ENCODE data around the gene MLXIP.

The MLXIP gene

GRCh38 chr12:122057007-122057735 is 21.4 kb upstream of the MLXIP start:
- TF ChIP-seq CTCF (IDR thresholded peaks at IDR 0.05; ENCODE audit: borderline replicate concordance, extremely low read depth, low read length, poor library complexity, severe bottlenecking) (no peak), EZH2 (IDR thresholded peaks at IDR 0.05; ENCODE audit: borderline replicate concordance, low read depth, low read length, severe bottlenecking) (no peak)
- no peaks in the 10 kb centered on the region for H3K4me1 ChIP-seq (ENCODE audit: insufficient read depth, low read length)
- H3K27ac ChIP-seq (ENCODE audit: low read length), result no peak overlapping the region
- no peak overlapping the region for H3K4me2 ChIP-seq (ENCODE audit: insufficient read depth, low read length)
- DNase-seq (no peak), ATAC-seq (ENCODE audit: insufficient read depth, low read depth) (no peak)
- H3K79me2 ChIP-seq (ENCODE audit: insufficient read depth, low read length), result peaks cover 5% of the 10 kb centered on the region; the same call in 1 of the 2 replicates
- no peak overlapping the region for H3K4me3 ChIP-seq (ENCODE audit: low read depth in 1 of 2, low read length in 2 of 2)
- H3K9me3 ChIP-seq (ENCODE audit: insufficient read depth, low read length, severe bottlenecking), result no peaks in the 10 kb centered on the region
- no peak overlapping the region for H2AFZ ChIP-seq (ENCODE audit: low read depth, low read length)
- peaks cover 28% of the 10 kb centered on the region for H4K20me1 ChIP-seq (ENCODE audit: insufficient read depth, low read length)
- H3K36me3 ChIP-seq (ENCODE audit: insufficient read depth, low read length), result peaks cover 93% of the 10 kb centered on the region
- no peak overlapping the region for H3K9ac ChIP-seq (ENCODE audit: low read depth, low read length)
- no peaks in the 10 kb centered on the region for H3K27me3 ChIP-seq (ENCODE audit: insufficient read depth, low read length, poor library complexity)

- no peak for ATAC-seq (ENCODE audit: insufficient read depth, low read depth)
- no peak for TF ChIP-seq EZH2 (IDR thresholded peaks at IDR 0.05; ENCODE audit: borderline replicate concordance, low read depth, low read length, severe bottlenecking)
- TF ChIP-seq CTCF (IDR thresholded peaks at IDR 0.05; ENCODE audit: borderline replicate concordance, extremely low read depth, low read length, poor library complexity, severe bottlenecking), result no peak
- Histone ChIP-seq H4K20me1 (ENCODE audit: insufficient read depth, low read length) (peaks cover 28% of the 10 kb centered on the region), H3K9me3 (ENCODE audit: insufficient read depth, low read length, severe bottlenecking) (no peaks in the 10 kb centered on the region), H3K4me1 (ENCODE audit: insufficient read depth, low read length) (no peaks in the 10 kb centered on the region), H3K9ac (ENCODE audit: low read depth, low read length) (no peak overlapping the region), H3K4me2 (ENCODE audit: insufficient read depth, low read length) (no peak overlapping the region), H3K4me3 (ENCODE audit: low read depth in 1 of 2, low read length in 2 of 2) (no peak overlapping the region), H3K27me3 (ENCODE audit: insufficient read depth, low read length, poor library complexity) (no peaks in the 10 kb centered on the region), H3K36me3 (ENCODE audit: insufficient read depth, low read length) (peaks cover 90% of the 10 kb centered on the region), H2AFZ (ENCODE audit: low read depth, low read length) (no peak overlapping the region), H3K27ac (ENCODE audit: low read length) (no peak overlapping the region), H3K79me2 (ENCODE audit: insufficient read depth, low read length) (peaks cover 5% of the 10 kb centered on the region; the same call in 1 of the 2 replicates)
- DNase-seq, result no peak
These were observed 20.8 kb upstream of the MLXIP start for GRCh38 chr12:122057769-122058168.

GRCh38 chr12:122058549-122059149 is 19.9 kb upstream of the MLXIP start:
- no peak overlapping the region for H2AFZ ChIP-seq (ENCODE audit: low read depth, low read length)
- peaks cover 26% of the 10 kb centered on the region for H4K20me1 ChIP-seq (ENCODE audit: insufficient read depth, low read length)
- TF ChIP-seq CTCF (IDR thresholded peaks at IDR 0.05; ENCODE audit: borderline replicate concordance, extremely low read depth, low read length, poor library complexity, severe bottlenecking), result no peak
- no peak for TF ChIP-seq EZH2 (IDR thresholded peaks at IDR 0.05; ENCODE audit: borderline replicate concordance, low read depth, low read length, severe bottlenecking)
- no peak overlapping the region for H3K4me3 ChIP-seq (ENCODE audit: low read depth in 1 of 2, low read length in 2 of 2)
- no peak for DNase-seq
- H3K36me3 ChIP-seq (ENCODE audit: insufficient read depth, low read length), result peaks cover 82% of the 10 kb centered on the region
- no peaks in the 10 kb centered on the region for H3K4me1 ChIP-seq (ENCODE audit: insufficient read depth, low read length)
- no peak for ATAC-seq (ENCODE audit: insufficient read depth, low read depth)
- no peaks in the 10 kb centered on the region for H3K9me3 ChIP-seq (ENCODE audit: insufficient read depth, low read length, severe bottlenecking)
- no peak overlapping the region for H3K4me2 ChIP-seq (ENCODE audit: insufficient read depth, low read length)
- no peak overlapping the region for H3K9ac ChIP-seq (ENCODE audit: low read depth, low read length)
- H3K27me3 ChIP-seq (ENCODE audit: insufficient read depth, low read length, poor library complexity), result no peaks in the 10 kb centered on the region
- H3K79me2 ChIP-seq (ENCODE audit: insufficient read depth, low read length), result peaks cover 5% of the 10 kb centered on the region; the same call in 1 of the 2 replicates
- H3K27ac ChIP-seq (ENCODE audit: low read length), result no peak overlapping the region
